B cell (primary cell): ENCODE data around the gene SLCO3A1. TPM values are rescaled to one million over a fixed set of nuclear protein-coding genes. Genes with fewer than 3 reads are reported as not detected.

Experiments used
- ATAC-seq: fragments of 200-7000 bp; cut with Tn5 transposase; one replicate; pipeline ENCODE4 v1.10.0; 2021; ENCODE audit warnings: low read depth, mild to moderate bottlenecking, moderate number of reproducible peaks, moderate library complexity
- CTCF ChIA-PET: fragments of 350-600 bp; sonication (Branson Sonifier 250); formaldehyde crosslinking; loops from one replicate; lab custom pipeline; 2021; ENCODE audit warnings: antibody characterized with exemption, inconsistent platforms; lab: Charles Lee
- POLR2A ChIA-PET: fragments of 350-600 bp; sonication (Branson Sonifier 250); formaldehyde crosslinking; loops from one replicate; lab custom pipeline; 2021; ENCODE audit warnings: antibody characterized with exemption; lab: Charles Lee
- DNase-seq: peaks from one replicate; pipeline ENCODE4 v3.0.0; 2013
- H2AFZ ChIP-seq: 2 replicates; pipeline ENCODE4 v1.6.1; 2012; ENCODE audit warnings: mild to moderate bottlenecking, low read depth, low read length; ENCODE audit not compliant: insufficient read depth, poor library complexity, severe bottlenecking
- H3K27ac ChIP-seq, 2 donors: 1 replicate in 1 of 2; 2 replicates in 1 of 2; pipeline ENCODE4 v1.5.1; 2012 to 2013; ENCODE audit warnings: low read length in 2 of 2, mild to moderate bottlenecking in 2 of 2, moderate library complexity in 1 of 2
- H3K27me3 ChIP-seq, 4 experiments: fragments of 200-600 bp in 1 of 4; sonication (generic) in 1 of 4; replicated peaks in 1 of 4; 1 replicate in 2 of 4; 2 replicates in 2 of 4; pipeline versions ENCODE4 v1.6.1 to v1.7.0; 2013 to 2016; ENCODE audit warnings: low read length in 3 of 4, mild to moderate bottlenecking in 2 of 4, mixed read lengths in 1 of 4, moderate library complexity in 1 of 4; ENCODE audit not compliant: insufficient read depth in 4 of 4, control insufficient read depth in 3 of 4; ENCODE audit errors: control extremely low read depth in 1 of 4
- H3K36me3 ChIP-seq, 2 experiments: replicated peaks in 1 of 2; 1 replicate in 1 of 2; 2 replicates in 1 of 2; pipeline versions ENCODE4 v1.6.1 to v1.7.1; 2013; ENCODE audit warnings: low read length in 1 of 2; ENCODE audit not compliant: insufficient read depth in 2 of 2, control insufficient read depth in 1 of 2; ENCODE audit errors: control extremely low read depth in 1 of 2, extremely low read depth in 1 of 2
- H3K4me1 ChIP-seq, 2 donors: fragments of 200-600 bp in 1 of 2; sonication (generic) in 1 of 2; 1 replicate in 1 of 2; 2 replicates in 1 of 2; pipeline versions ENCODE4 v1.5.1 to v1.6.1; 2013 to 2017; ENCODE audit warnings: low read length in 2 of 2; ENCODE audit not compliant: control insufficient read depth in 2 of 2, insufficient read depth in 2 of 2
- H3K4me2 ChIP-seq: replicated peaks from 2 replicates; pipeline ENCODE3; 2012; ENCODE audit warnings: mild to moderate bottlenecking, low read depth, low read length; ENCODE audit not compliant: poor library complexity, severe bottlenecking
- H3K4me3 ChIP-seq, 5 experiments: fragments of 200-600 bp in 1 of 5; sonication (generic) in 1 of 5; 1 replicate in 3 of 5; 2 replicates in 2 of 5; pipeline versions ENCODE4 v1.5.1 to v1.7.0; 2011 to 2016; ENCODE audit warnings: low read length in 4 of 5, mild to moderate bottlenecking in 4 of 5, low read depth in 2 of 5, control low read depth in 1 of 5, moderate library complexity in 1 of 5; ENCODE audit not compliant: insufficient read depth in 1 of 5; ENCODE audit errors: control extremely low read depth in 1 of 5, extremely low read depth in 1 of 5
- H3K79me2 ChIP-seq: fragments of 200-600 bp; sonication (generic); one replicate; pipeline ENCODE4 v1.6.0; 2016; ENCODE audit warnings: low read length; ENCODE audit not compliant: control insufficient read depth, insufficient read depth
- H3K9ac ChIP-seq: fragments of 200-600 bp; sonication (generic); 2 replicates; pipeline ENCODE4 v1.6.1; 2017; ENCODE audit warnings: mild to moderate bottlenecking, low read length, moderate library complexity
- H3K9me3 ChIP-seq, 3 donors: one replicate each; pipeline versions ENCODE4 v1.6.1 to v1.7.1; 2013; ENCODE audit warnings: low read length in 2 of 3; ENCODE audit not compliant: control insufficient read depth in 2 of 3, insufficient read depth in 1 of 3; ENCODE audit errors: control extremely low read depth in 1 of 3
- H4K20me1 ChIP-seq: 2 replicates; pipeline ENCODE4 v1.6.0; 2012; ENCODE audit warnings: mild to moderate bottlenecking, low read length; ENCODE audit not compliant: insufficient read depth, control insufficient read depth, poor library complexity, severe bottlenecking
- H3K27ac Mint-ChIP-seq: one replicate; pipeline ENCODE4 v1.8.0; 2021; ENCODE audit warnings: mixed read lengths
- H3K27me3 Mint-ChIP-seq: one replicate; pipeline ENCODE4 v1.8.0; 2021; ENCODE audit warnings: mixed read lengths
- H3K4me1 Mint-ChIP-seq: one replicate; pipeline ENCODE4 v1.8.0; 2021; ENCODE audit warnings: mixed read lengths
- H3K4me3 Mint-ChIP-seq: one replicate; pipeline ENCODE4 v1.8.0; 2021; ENCODE audit warnings: mixed read lengths
- H3K9me3 Mint-ChIP-seq: one replicate; pipeline ENCODE4 v1.8.0; 2022; ENCODE audit warnings: mixed read lengths; ENCODE audit not compliant: insufficient read depth
- EZH2 ChIP-seq: IDR thresholded peaks from 2 replicates; pipeline ENCODE4 v1.6.1; 2012; ENCODE audit warnings: borderline replicate concordance, low read depth, mild to moderate bottlenecking, moderate library complexity, low read length; ENCODE audit not compliant: insufficient read depth, poor library complexity, severe bottlenecking
- WGBS: methylation state at CpG from one replicate; pipeline ENCODE4 v1.1.5; 2013; ENCODE audit warnings: missing lambda C conversion rate; ENCODE audit not compliant: insufficient coverage; 5-methylcytosine and 5-hydroxymethylcytosine counted together
- intact Hi-C: fragments of 100-400 bp; cut with micrococcal nuclease; formaldehyde crosslinking; loops from one replicate; pipeline ENCODE4 v1.10.0; 2022
- polyA plus RNA-seq: library from polyadenylated mRNA; depleted of rRNA; stranded (reverse); fragments of >200 nt; gene quantifications from 2 replicates; pipeline ENCODE4 v1.2.3, GENCODE V29; 2012
- total RNA-seq, 2 donors: library from RNA; stranded (reverse); fragments of 120-200 nt in 1 of 2; gene quantifications; 1 replicate in 1 of 2; 2 replicates in 1 of 2; pipeline versions ENCODE4 v1.2.3 to v1.2.4, GENCODE V29; 2013 to 2022
- TF ChIP-seq, protein P1 (sequence below): fragments of 200-600 bp; IDR thresholded peaks from one replicate; pipeline ENCODE4 v1.8.0; 2022; ENCODE audit warnings: antibody characterized with exemption, mild to moderate bottlenecking

SLCO3A1 gene
- total and polyA plus RNA-seq, 2 donors (not counting 1 experiment from before 2014, with no cell fraction given): 0.99 to 2.3 TPM

DNA sequence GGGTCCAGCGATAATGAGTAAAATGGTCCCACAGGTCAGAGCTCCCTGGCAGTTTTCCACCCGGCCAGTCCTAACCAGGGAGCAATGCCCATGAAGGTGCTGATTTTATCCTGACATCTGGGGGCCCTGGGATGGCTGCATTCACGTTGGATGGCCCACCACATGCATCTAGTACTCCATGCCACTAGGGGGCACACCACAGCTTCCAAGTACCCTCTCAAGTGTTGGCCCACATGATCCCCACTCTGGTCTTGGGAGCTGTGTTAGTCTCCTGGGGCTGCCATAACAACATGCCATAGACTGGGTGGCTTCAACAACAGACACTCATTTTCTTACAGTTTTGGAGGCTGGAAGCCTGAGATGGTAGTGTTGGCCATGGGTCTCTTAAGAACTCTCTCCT is 225.5 kb downstream of the SLCO3A1 start:
- WGBS: 88% methylated on average over 3 of the region's 3 CpGs
- no peak overlapping the region for H3K4me2 ChIP-seq
- no peaks in the 10 kb centered on the region for H3K4me1 ChIP-seq
- TF ChIP-seq EZH2: no peak
- TF ChIP-seq, protein P1, sequence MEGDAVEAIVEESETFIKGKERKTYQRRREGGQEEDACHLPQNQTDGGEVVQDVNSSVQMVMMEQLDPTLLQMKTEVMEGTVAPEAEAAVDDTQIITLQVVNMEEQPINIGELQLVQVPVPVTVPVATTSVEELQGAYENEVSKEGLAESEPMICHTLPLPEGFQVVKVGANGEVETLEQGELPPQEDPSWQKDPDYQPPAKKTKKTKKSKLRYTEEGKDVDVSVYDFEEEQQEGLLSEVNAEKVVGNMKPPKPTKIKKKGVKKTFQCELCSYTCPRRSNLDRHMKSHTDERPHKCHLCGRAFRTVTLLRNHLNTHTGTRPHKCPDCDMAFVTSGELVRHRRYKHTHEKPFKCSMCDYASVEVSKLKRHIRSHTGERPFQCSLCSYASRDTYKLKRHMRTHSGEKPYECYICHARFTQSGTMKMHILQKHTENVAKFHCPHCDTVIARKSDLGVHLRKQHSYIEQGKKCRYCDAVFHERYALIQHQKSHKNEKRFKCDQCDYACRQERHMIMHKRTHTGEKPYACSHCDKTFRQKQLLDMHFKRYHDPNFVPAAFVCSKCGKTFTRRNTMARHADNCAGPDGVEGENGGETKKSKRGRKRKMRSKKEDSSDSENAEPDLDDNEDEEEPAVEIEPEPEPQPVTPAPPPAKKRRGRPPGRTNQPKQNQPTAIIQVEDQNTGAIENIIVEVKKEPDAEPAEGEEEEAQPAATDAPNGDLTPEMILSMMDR: no peak
- Mint-ChIP-seq H3K27ac (no peak overlapping the region), H3K27me3 (peaks cover 5% of the 10 kb centered on the region), H3K4me1 (no peaks in the 10 kb centered on the region), H3K9me3 (no peaks in the 10 kb centered on the region), H3K4me3 (no peak overlapping the region)
- intact Hi-C loops: no loop called here
- H4K20me1 ChIP-seq: no peaks in the 10 kb centered on the region
- CTCF ChIA-PET: interaction anchor here (1.2 to 1.5 kb wide), 2 partner anchors 373 to 776 kb away, joined by 4 to 5 read pairs; no protein-coding TSS in a partner anchor
- no peak overlapping the region for H3K27ac ChIP-seq
- no peak overlapping the region for H2AFZ ChIP-seq
- no peak overlapping the region for H3K4me3 ChIP-seq
- no peak for ATAC-seq
- H3K36me3 ChIP-seq: no peaks in the 10 kb centered on the region
- DNase-seq: no peak
- peaks cover 0 to 3% (median under 1%) of the 10 kb centered on the region in 4 experiments for H3K27me3 ChIP-seq
- H3K9ac ChIP-seq: no peak overlapping the region
- H3K9me3 ChIP-seq: no peaks in the 10 kb centered on the region
- no peaks in the 10 kb centered on the region for H3K79me2 ChIP-seq
- POLR2A ChIA-PET: no interaction called here

DNA sequence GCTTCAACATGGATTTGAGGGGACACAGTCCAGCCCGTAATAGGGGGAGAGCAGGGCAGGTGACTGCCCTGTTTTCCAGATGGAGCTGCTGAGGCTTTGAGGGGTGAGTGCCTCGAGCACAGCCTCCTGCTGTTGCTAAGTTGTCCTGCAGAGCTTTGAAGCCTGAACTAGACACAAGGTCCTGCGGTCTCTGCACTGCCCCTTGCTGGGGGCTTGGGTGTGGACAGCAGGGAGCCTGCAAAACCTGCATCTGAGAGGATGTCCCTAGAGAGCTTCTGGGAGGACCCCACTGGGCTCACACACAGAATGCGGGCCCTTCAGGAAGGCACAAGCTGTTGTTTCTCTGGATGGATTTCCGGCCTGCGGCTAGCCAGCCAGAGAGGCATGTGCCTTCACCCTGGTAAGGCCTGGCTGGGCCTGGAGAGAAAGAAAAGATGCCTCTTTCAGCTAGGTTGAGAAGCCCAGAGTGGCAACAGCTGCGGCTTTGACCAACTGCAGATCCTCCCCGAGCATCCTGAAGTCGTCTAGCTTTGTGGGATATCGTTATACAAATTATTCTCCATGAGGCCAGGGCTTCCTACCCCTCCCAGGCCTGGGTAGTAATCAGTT is 226.2 kb downstream of the SLCO3A1 start:
- H3K27me3 Mint-ChIP-seq: peaks cover 5% of the 10 kb centered on the region
- CTCF ChIA-PET: interaction anchor here (0.7 to 1.9 kb wide), 4 partner anchors 222 to 781 kb away, joined by 3 to 4 read pairs (median 4); no protein-coding TSS in a partner anchor
- Histone ChIP-seq H3K27me3 (peaks cover 0 to 3% (median under 1%) of the 10 kb centered on the region in 4 experiments), H3K9me3 (no peaks in the 10 kb centered on the region), H3K9ac (no peak overlapping the region), H3K4me3 (no peak overlapping the region), H3K4me2 (no peak overlapping the region), H3K79me2 (no peaks in the 10 kb centered on the region), H3K27ac (no peak overlapping the region), H4K20me1 (no peaks in the 10 kb centered on the region), H2AFZ (no peak overlapping the region), H3K4me1 (no peaks in the 10 kb centered on the region), H3K36me3 (no peaks in the 10 kb centered on the region)
- intact Hi-C loops: no loop called here
- POLR2A ChIA-PET: no interaction called here
- H3K27ac Mint-ChIP-seq: no peak overlapping the region
- ATAC-seq (no peak), DNase-seq (no peak)
- no peaks in the 10 kb centered on the region for H3K4me1 Mint-ChIP-seq
- 98% methylated on average over 10 of the region's 10 CpGs for WGBS
- no peaks in the 10 kb centered on the region for H3K9me3 Mint-ChIP-seq
- TF ChIP-seq, protein P1: no peak
- TF ChIP-seq EZH2: no peak
- H3K4me3 Mint-ChIP-seq: no peak overlapping the region
